22Rv1 (cell line): ENCODE measurements around the gene THRB.

Source experiments
- ZFX ChIP-seq: fragments of 450-650 bp; IDR thresholded peaks from 2 replicates; pipeline ENCODE4 v1.6.1; 2017; ENCODE audit warnings: antibody characterized with exemption, borderline replicate concordance
- TF ChIP-seq, protein P1 (sequence below): fragments of 450-650 bp; IDR thresholded peaks from 2 replicates; pipeline ENCODE4 v1.5.1; 2017; ENCODE audit warnings: mild to moderate bottlenecking

DNA sequence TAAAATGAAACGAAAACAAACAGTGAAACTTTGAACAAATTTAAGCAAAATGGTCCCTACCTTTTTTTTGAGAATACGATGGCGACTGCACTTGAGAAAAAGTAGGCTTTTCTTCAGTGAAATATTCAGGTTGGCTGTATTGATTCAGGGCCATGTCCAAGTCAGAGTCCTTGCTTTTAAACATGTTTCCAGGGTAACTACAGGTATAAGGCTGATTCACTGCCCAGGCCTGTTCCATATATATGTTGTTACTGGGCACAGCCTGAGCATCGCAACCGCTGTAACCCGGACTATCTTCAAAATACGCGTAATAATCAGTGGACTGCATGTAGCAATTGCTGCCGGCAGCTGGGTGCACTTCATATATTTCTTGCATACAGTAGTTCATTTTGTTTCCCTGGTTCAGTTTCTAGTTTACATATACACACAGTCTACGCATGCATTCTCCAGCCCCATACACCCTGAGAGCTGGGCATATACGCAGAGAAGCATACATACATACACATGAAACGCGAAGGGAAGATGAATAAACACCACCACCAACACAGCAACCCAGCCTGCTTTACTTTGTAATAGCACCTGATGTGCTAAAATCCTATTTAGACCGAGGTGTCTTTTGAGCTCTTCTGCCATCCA, 329.6 kb downstream of the THRB start:
- TF ChIP-seq, protein P1, sequence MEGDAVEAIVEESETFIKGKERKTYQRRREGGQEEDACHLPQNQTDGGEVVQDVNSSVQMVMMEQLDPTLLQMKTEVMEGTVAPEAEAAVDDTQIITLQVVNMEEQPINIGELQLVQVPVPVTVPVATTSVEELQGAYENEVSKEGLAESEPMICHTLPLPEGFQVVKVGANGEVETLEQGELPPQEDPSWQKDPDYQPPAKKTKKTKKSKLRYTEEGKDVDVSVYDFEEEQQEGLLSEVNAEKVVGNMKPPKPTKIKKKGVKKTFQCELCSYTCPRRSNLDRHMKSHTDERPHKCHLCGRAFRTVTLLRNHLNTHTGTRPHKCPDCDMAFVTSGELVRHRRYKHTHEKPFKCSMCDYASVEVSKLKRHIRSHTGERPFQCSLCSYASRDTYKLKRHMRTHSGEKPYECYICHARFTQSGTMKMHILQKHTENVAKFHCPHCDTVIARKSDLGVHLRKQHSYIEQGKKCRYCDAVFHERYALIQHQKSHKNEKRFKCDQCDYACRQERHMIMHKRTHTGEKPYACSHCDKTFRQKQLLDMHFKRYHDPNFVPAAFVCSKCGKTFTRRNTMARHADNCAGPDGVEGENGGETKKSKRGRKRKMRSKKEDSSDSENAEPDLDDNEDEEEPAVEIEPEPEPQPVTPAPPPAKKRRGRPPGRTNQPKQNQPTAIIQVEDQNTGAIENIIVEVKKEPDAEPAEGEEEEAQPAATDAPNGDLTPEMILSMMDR, result no peak
- no peak for TF ChIP-seq ZFX
